ENCODE measurements around the gene GUCY1A2.

DNA sequence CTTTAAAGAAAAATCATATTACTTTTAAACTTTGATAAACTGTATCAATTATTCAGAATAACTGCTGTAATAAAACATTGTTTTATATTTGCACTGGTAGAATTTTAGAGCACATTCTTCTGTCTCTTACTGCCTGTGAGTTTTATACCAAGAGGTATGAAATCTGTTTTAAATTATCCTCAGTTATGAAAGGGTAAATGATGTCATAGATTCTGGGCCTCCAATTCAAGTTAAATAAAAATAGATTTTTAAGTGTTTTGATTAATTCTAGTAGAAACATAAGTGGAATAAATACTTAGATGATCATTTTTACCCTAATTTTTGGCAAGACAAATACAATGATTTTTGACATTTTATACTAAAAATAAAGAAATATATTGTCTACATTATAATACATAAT is 93.0 kb downstream of the GUCY1A2 start:
- TF ChIP-seq POLR2AphosphoS5 (IDR thresholded peaks at IDR 0.05; ENCODE audit: low read depth, low read length) (no peak), TAF1 (IDR thresholded peaks at IDR 0.05; ENCODE audit: low read depth, low read length) (no peak), POLR2A (IDR thresholded peaks at IDR 0.05; ENCODE audit: low read depth, low read length) (no peak), SPI1 (IDR thresholded peaks at IDR 0.05; ENCODE audit: low read depth, low read length) (no peak), POU2F2 (IDR thresholded peaks at IDR 0.05; ENCODE audit: low read depth, low read length) (no peak)
